HCT116 (cell line): ENCODE results near the gene HTR7. TPM values are rescaled to one million over a fixed set of nuclear protein-coding genes. Genes with fewer than 3 reads are reported as not detected.

ENCODE experiments used
- ATAC-seq: fragments of 200-7000 bp; cut with Tn5 transposase; 2 replicates; pipeline ENCODE4 v1.9.1; 2020; ENCODE audit warnings: mild to moderate bottlenecking, moderate library complexity
- BruUV-seq: library from RNA; stranded (reverse); fragments of 400-500 nt; replicated peaks from 2 replicates; lab custom pipeline; 2021; lab: Mats Ljungman, UMichigan
- CTCF ChIA-PET: fragments of 300-600 bp; sonication (Branson Sonifier 250); formaldehyde crosslinking; loops from one replicate; lab custom pipeline; 2021; ENCODE audit warnings: antibody characterized with exemption; lab: Charles Lee
- POLR2A ChIA-PET: fragments of 300-600, 350-600 bp; sonication (Branson Sonifier 250); formaldehyde crosslinking; loops from one replicate; lab custom pipeline; 2021; ENCODE audit warnings: antibody characterized with exemption; lab: Charles Lee
- RAD21 ChIA-PET, 2 experiments: fragments of 300-600 bp; sonication (Branson Sonifier 250); formaldehyde crosslinking; loops; one replicate each; lab custom pipeline; 2023; ENCODE audit warnings: low total read pairs in 2 of 2; ENCODE audit not compliant: uncharacterized antibody in 2 of 2, unreplicated experiment in 2 of 2, low non-redundant PET in 1 of 2; lab: Charles Lee
- DNase-seq: peaks from one replicate; pipeline ENCODE4 v3.0.0-alpha.2; 2010; ENCODE audit warnings: low read depth, low spot score
- H2AFZ ChIP-seq: fragments of 200-600 bp; shearing (Covaris generic), sonication (generic); 2 replicates; pipeline ENCODE4 v1.6.1; 2017; ENCODE audit warnings: low read depth, mixed run types, mixed read lengths, antibody characterized with exemption, low read length; ENCODE audit not compliant: poor library complexity, severe bottlenecking
- H3K27ac ChIP-seq: 2 replicates; pipeline ENCODE4 v1.5.1; 2012; ENCODE audit warnings: low read depth, low read length
- H3K27me3 ChIP-seq: fragments of 200-600 bp; sonication (generic); 2 replicates; pipeline ENCODE4 v1.6.1; 2016; ENCODE audit warnings: mixed run types, low read length, mixed read lengths; ENCODE audit not compliant: insufficient read depth
- H3K36me3 ChIP-seq, 2 experiments: fragments of 200-500 bp in 1 of 2; fragments of 200-600 bp in 1 of 2; sonication (Bioruptor generic) in 1 of 2; sonication (generic) in 1 of 2; 2 replicates each; pipeline versions ENCODE4 v1.5.1 to v1.6.1; 2014 to 2016; ENCODE audit warnings: low read length in 2 of 2, inconsistent platforms in 1 of 2, mixed read lengths in 1 of 2, mixed run types in 1 of 2; ENCODE audit not compliant: insufficient read depth in 2 of 2, control insufficient read depth in 1 of 2
- H3K4me1 ChIP-seq, 2 experiments: fragments of 200-600 bp in 1 of 2; sonication (generic) in 1 of 2; 2 replicates each; pipeline versions ENCODE4 v1.5.1 to v1.6.1; 2012 to 2017; ENCODE audit warnings: low read length in 2 of 2, inconsistent platforms in 1 of 2, mild to moderate bottlenecking in 1 of 2, mixed read lengths in 1 of 2, mixed run types in 1 of 2, moderate library complexity in 1 of 2; ENCODE audit not compliant: insufficient read depth in 2 of 2, control insufficient read depth in 1 of 2
- H3K4me2 ChIP-seq: fragments of 200-600 bp; sonication (generic); 2 replicates; pipeline ENCODE4 v1.6.1; 2017; ENCODE audit warnings: mixed run types, low read length, mixed read lengths
- H3K4me3 ChIP-seq, 2 experiments: fragments of 200-600 bp in 1 of 2; sonication (generic) in 1 of 2; replicated peaks in 1 of 2; 2 replicates each; pipeline ENCODE4 v1.5.1; 2011 to 2016; ENCODE audit warnings: low read length in 2 of 2, control low read depth in 1 of 2, low read depth in 1 of 2, mild to moderate bottlenecking in 1 of 2, mixed read lengths in 1 of 2, mixed run types in 1 of 2
- H3K79me2 ChIP-seq: fragments of 200-600 bp; sonication (generic); 2 replicates; pipeline ENCODE4 v1.6.1; 2017; ENCODE audit warnings: mild to moderate bottlenecking, mixed run types, low read length, moderate library complexity, mixed read lengths; ENCODE audit not compliant: insufficient read depth
- H3K9ac ChIP-seq: fragments of 200-600 bp; sonication (generic); 2 replicates; pipeline ENCODE4 v1.6.1; 2016; ENCODE audit warnings: low read length, mixed read lengths
- H3K9me2 ChIP-seq: fragments of 200-600 bp; sonication (generic), shearing (Covaris generic); 2 replicates; pipeline ENCODE4 v1.6.1; 2017; ENCODE audit warnings: mixed run types, mild to moderate bottlenecking, moderate library complexity; ENCODE audit not compliant: insufficient read depth
- H3K9me3 ChIP-seq, 2 experiments: fragments of 200-500 bp in 1 of 2; fragments of 200-600 bp in 1 of 2; sonication (Bioruptor generic) in 1 of 2; sonication (generic) in 1 of 2; 2 replicates each; pipeline ENCODE4 v1.6.1; 2014 to 2017; ENCODE audit warnings: low read length in 2 of 2, mixed read lengths in 2 of 2, inconsistent platforms in 1 of 2, low read depth in 1 of 2, mild to moderate bottlenecking in 1 of 2, mixed run types in 1 of 2, moderate library complexity in 1 of 2; ENCODE audit not compliant: control insufficient read depth in 1 of 2, insufficient read depth in 1 of 2
- H4K20me1 ChIP-seq: fragments of 200-600 bp; sonication (generic), shearing (Covaris generic); 2 replicates; pipeline ENCODE4 v1.6.1; 2017; ENCODE audit warnings: mixed run types, mild to moderate bottlenecking, moderate library complexity; ENCODE audit not compliant: insufficient read depth
- CBX3 ChIP-seq: IDR thresholded peaks from 2 replicates; pipeline ENCODE4 v1.6.1; 2012; ENCODE audit warnings: low read depth
- RAD21 ChIP-seq: IDR thresholded peaks from 2 replicates; pipeline ENCODE4 v1.6.1; 2012; ENCODE audit warnings: low read depth, mild to moderate bottlenecking
- SRF ChIP-seq: IDR thresholded peaks from 2 replicates; pipeline ENCODE4 v1.6.1; 2012; ENCODE audit warnings: low read depth
- intact Hi-C: fragments of 100-400 bp; cut with micrococcal nuclease; formaldehyde crosslinking; loops from 2 replicates; pipeline ENCODE4 v1.10.0; 2022
- total RNA-seq: library from RNA; stranded (reverse); gene quantifications from one replicate; pipeline ENCODE4 v1.2.1, GENCODE V29; 2021; ENCODE audit not compliant: unreplicated experiment
- TF ChIP-seq, protein P1 (sequence below), 3 experiments: fragments of 200-600 bp in 1 of 3; sonication (generic) in 1 of 3; IDR thresholded peaks in 2 of 3; conservative IDR thresholded peaks in 1 of 3; 2 replicates each; pipeline ENCODE4 v1.5.1; 2012 to 2017; ENCODE audit warnings: low read depth in 2 of 3, low read length in 2 of 3, antibody characterized with exemption in 1 of 3, borderline replicate concordance in 1 of 3, control low read depth in 1 of 3, mild to moderate bottlenecking in 1 of 3, mixed read lengths in 1 of 3, mixed run types in 1 of 3, moderate library complexity in 1 of 3; ENCODE audit not compliant: insufficient read depth in 1 of 3
- TF ChIP-seq, protein P2 (sequence below): IDR thresholded peaks from 2 replicates; pipeline ENCODE4 v1.6.1; 2012

HTR7 gene
- total RNA-seq, 1 experiment from 2014 or later = 32.2 TPM

DNA sequence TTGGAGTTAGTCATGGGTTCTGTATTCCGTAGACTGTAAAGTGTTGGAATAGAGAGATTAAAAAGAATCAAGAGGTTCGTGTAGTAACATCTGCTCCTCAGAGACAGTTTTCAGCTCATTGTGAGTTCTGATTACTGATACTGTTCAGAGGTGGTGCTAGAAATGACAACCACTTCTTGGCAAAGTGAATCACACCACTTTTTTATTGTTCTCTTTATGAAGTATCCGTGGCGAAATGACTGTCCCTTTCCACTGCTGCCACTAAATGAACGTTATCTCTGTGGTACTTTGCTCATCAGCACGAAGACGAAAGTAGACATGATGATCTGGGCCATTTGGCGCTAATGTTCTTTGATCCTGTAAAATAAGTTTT is 14.8 kb upstream of the HTR7 start:
- Histone ChIP-seq H3K27me3 (no peaks in the 10 kb centered on the region), H2AFZ (no peak overlapping the region), H3K4me2 (peak overlapping the region; percentile 83), H3K79me2 (peaks cover 38% of the 10 kb centered on the region), H3K4me1 (peaks cover 6 to 17% of the 10 kb centered on the region in 2 experiments; a peak in 3 of 4 replicates), H3K36me3 (peaks cover 13 to 17% of the 10 kb centered on the region in 2 experiments; a peak in 3 of 4 replicates), H3K9ac (peak overlapping the region; percentile 75), H3K4me3 (peak overlapping the region; percentile 86 to 92), H3K9me3 (peaks cover 0 to 7% of the 10 kb centered on the region in 2 experiments; a peak in 2 of 4 replicates), H4K20me1 (no peaks in the 10 kb centered on the region), H3K9me2 (no peaks in the 10 kb centered on the region), H3K27ac (no peak overlapping the region)
- TF ChIP-seq, protein P1, sequence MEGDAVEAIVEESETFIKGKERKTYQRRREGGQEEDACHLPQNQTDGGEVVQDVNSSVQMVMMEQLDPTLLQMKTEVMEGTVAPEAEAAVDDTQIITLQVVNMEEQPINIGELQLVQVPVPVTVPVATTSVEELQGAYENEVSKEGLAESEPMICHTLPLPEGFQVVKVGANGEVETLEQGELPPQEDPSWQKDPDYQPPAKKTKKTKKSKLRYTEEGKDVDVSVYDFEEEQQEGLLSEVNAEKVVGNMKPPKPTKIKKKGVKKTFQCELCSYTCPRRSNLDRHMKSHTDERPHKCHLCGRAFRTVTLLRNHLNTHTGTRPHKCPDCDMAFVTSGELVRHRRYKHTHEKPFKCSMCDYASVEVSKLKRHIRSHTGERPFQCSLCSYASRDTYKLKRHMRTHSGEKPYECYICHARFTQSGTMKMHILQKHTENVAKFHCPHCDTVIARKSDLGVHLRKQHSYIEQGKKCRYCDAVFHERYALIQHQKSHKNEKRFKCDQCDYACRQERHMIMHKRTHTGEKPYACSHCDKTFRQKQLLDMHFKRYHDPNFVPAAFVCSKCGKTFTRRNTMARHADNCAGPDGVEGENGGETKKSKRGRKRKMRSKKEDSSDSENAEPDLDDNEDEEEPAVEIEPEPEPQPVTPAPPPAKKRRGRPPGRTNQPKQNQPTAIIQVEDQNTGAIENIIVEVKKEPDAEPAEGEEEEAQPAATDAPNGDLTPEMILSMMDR (IDR thresholded peaks at IDR 0.05 in 2 of 3, conservative IDR thresholded peaks at IDR 0.05 in 1 of 3; ENCODE audit: borderline replicate concordance in 1 of 3, insufficient read depth in 1 of 3, low read depth in 2 of 3, low read length in 2 of 3) = no peak
- TF ChIP-seq, protein P2, sequence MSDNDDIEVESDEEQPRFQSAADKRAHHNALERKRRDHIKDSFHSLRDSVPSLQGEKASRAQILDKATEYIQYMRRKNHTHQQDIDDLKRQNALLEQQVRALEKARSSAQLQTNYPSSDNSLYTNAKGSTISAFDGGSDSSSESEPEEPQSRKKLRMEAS = no peak
- TF ChIP-seq RAD21 (no peak), CBX3 (no peak), SRF (no peak)
- BruUV-seq = TSS peak; percentile 60
- DNase-seq (no peak), ATAC-seq (no peak)
- ChIA-PET CTCF (no interaction called here), RAD21 (no interaction called here), POLR2A (no interaction called here)
- intact Hi-C loops = no loop called here
